Upper lobe of right lung (tissue), 1 donor: ENCODE results near the gene EXOC2. TPM values are rescaled to one million over a fixed set of nuclear protein-coding genes. Genes with fewer than 3 reads are reported as not detected.

ENCODE experiments used
- ATAC-seq: fragments of 200-7000 bp; cut with Tn5 transposase; one replicate; pipeline ENCODE4 v1.9.1; 2020; ENCODE audit warnings: mild to moderate bottlenecking, moderate library complexity
- DNase-seq: peaks from one replicate; pipeline ENCODE4 v3.0.0-alpha.2; 2020
- H3K27ac ChIP-seq: fragments of 200-600 bp; one replicate; pipeline ENCODE4 v1.8.0; 2022
- H3K27me3 ChIP-seq: fragments of 200-600 bp; one replicate; pipeline ENCODE4 v1.8.0; 2022; ENCODE audit warnings: mild to moderate bottlenecking
- H3K36me3 ChIP-seq: fragments of 200-600 bp; one replicate; pipeline ENCODE4 v1.8.0; 2022
- H3K4me1 ChIP-seq: fragments of 200-600 bp; one replicate; pipeline ENCODE4 v1.8.0; 2022
- H3K4me3 ChIP-seq: fragments of 200-600 bp; one replicate; pipeline ENCODE4 v1.8.0; 2022; ENCODE audit warnings: mild to moderate bottlenecking
- H3K9me3 ChIP-seq: fragments of 200-600 bp; one replicate; pipeline ENCODE4 v1.8.0; 2022
- CTCF ChIP-seq: fragments of 200-600 bp; IDR thresholded peaks from one replicate; pipeline ENCODE4 v1.8.0; 2022; ENCODE audit warnings: antibody characterized with exemption
- intact Hi-C: fragments of 100-400 bp; cut with DNase I; formaldehyde crosslinking; loops from one replicate; pipeline ENCODE4 v1.11.0; 2022
- total RNA-seq: library from RNA; stranded (reverse); fragmentation: NEBNext Ultra II Directional; extraction: Animal tissue kit (Norgen Biotek cat#: 25700); gene quantifications from one replicate; pipeline ENCODE4 v1.2.1, GENCODE V29; 2021
- donor health status: DM: no; HTN: yes; CAD: no; lungs with severe emphysema.

Gene EXOC2
- total RNA-seq, 1 donor from 2014 or later: 31.2 TPM

GRCh38 chr6:693723-694009, 727 bp upstream of the EXOC2 start:
- intact Hi-C loops: no loop called here
- peak overlapping the region; percentile 95 for H3K4me3 ChIP-seq
- H3K9me3 ChIP-seq: no peaks in the 10 kb centered on the region
- no peak for TF ChIP-seq CTCF
- H3K27ac ChIP-seq: no peak overlapping the region
- H3K4me1 ChIP-seq: peaks cover 16% of the 10 kb centered on the region
- peaks cover 5% of the 10 kb centered on the region for H3K36me3 ChIP-seq
- ATAC-seq (no peak), DNase-seq (no peak)
- H3K27me3 ChIP-seq: no peaks in the 10 kb centered on the region

- H3K4me1 ChIP-seq: peaks cover 16% of the 10 kb centered on the region
- intact Hi-C loops: no loop called here
- H3K4me3 ChIP-seq: peak overlapping the region; percentile 95
- peaks cover 5% of the 10 kb centered on the region for H3K36me3 ChIP-seq
- peak overlapping the region; percentile 87 for H3K27ac ChIP-seq
- H3K9me3 ChIP-seq: no peaks in the 10 kb centered on the region
- no peak for TF ChIP-seq CTCF
- no peaks in the 10 kb centered on the region for H3K27me3 ChIP-seq
- DNase-seq: peak; percentile 83
- ATAC-seq: peak; percentile 90
These were observed 535 bp downstream of the EXOC2 start for GRCh38 chr6:692356-692851.

GRCh38 chr6:689223-689622, 3.7 kb downstream of the EXOC2 start:
- no peak overlapping the region for H3K27ac ChIP-seq
- H3K4me1 ChIP-seq: peaks cover 23% of the 10 kb centered on the region
- ATAC-seq: no peak
- DNase-seq: no peak
- peaks cover 5% of the 10 kb centered on the region for H3K36me3 ChIP-seq
- no peak for TF ChIP-seq CTCF
- intact Hi-C loops: no loop called here
- no peaks in the 10 kb centered on the region for H3K27me3 ChIP-seq
- H3K4me3 ChIP-seq: no peak overlapping the region
- no peaks in the 10 kb centered on the region for H3K9me3 ChIP-seq

- Histone ChIP-seq H3K27ac (no peak overlapping the region), H3K4me1 (peaks cover 24% of the 10 kb centered on the region), H3K36me3 (peaks cover 5% of the 10 kb centered on the region), H3K9me3 (no peaks in the 10 kb centered on the region), H3K4me3 (no peak overlapping the region), H3K27me3 (no peaks in the 10 kb centered on the region)
- intact Hi-C loops: no loop called here
- ATAC-seq (no peak), DNase-seq (no peak)
- TF ChIP-seq CTCF: no peak
These were observed 6.4 kb downstream of the EXOC2 start for GRCh38 chr6:686497-686896.

- Histone ChIP-seq H3K27ac (no peak overlapping the region), H3K4me3 (no peak overlapping the region), H3K4me1 (peaks cover 23% of the 10 kb centered on the region), H3K36me3 (no peaks in the 10 kb centered on the region), H3K27me3 (no peaks in the 10 kb centered on the region), H3K9me3 (no peaks in the 10 kb centered on the region)
- no peak for DNase-seq
- intact Hi-C loops: no loop called here
- no peak for ATAC-seq
- no peak for TF ChIP-seq CTCF
These were observed 7.9 kb downstream of the EXOC2 start for GRCh38 chr6:684831-685636.
